ENCODE data around the gene CEMIP. TPM values are rescaled to one million over a fixed set of nuclear protein-coding genes. Genes with fewer than 3 reads are reported as not detected.

CEMIP gene
- total and polyA plus RNA-seq, 2 donors: 0.28 to 2.9 TPM

DNA sequence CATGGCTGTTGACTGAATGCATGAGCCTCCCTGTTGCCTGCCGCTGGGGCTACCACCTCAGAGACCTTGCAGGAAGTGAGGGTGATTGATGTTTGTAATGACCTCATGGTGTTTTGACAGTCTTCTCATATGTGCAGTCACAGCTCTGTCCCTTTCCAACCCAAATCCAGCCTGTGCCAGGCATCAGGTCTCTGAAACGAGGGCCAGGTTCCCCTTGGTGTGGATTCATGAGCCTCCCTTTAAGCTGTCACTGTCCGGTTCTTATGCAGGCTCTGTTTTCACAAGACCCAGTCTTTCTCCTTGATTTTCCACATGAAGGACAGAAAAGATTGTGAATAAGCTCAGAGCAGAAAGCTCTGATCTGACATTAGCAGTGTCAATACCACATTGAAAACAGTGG lies 43.1 kb downstream of the CEMIP start:
- H3K36me3 ChIP-seq (ENCODE audit: control insufficient read depth in 2 of 2, insufficient read depth in 2 of 2, low read length in 1 of 2): no peaks in the 10 kb centered on the region
- no peak overlapping the region for H3K4me3 ChIP-seq (ENCODE audit: low read length in 2 of 2)
- no peaks in the 10 kb centered on the region for H3K27me3 ChIP-seq (ENCODE audit: control insufficient read depth in 2 of 2, insufficient read depth in 1 of 2, low read length in 1 of 2)
- no peaks in the 10 kb centered on the region for H3K9me3 ChIP-seq (ENCODE audit: control insufficient read depth in 2 of 2, insufficient read depth in 1 of 2, low read length in 1 of 2)
- H3K4me1 ChIP-seq (ENCODE audit: control insufficient read depth in 2 of 2, insufficient read depth in 2 of 2, low read length in 2 of 2): peaks cover 3 to 13% of the 10 kb centered on the region in 2 donors
- no peak overlapping the region for H3K27ac ChIP-seq (ENCODE audit: low read depth in 1 of 2, low read length in 1 of 2)
- DNase-seq (ENCODE audit: low read depth in 6 of 9, low spot score in 9 of 9): peak in 1 of 9 donors; percentile 15
- 83% methylated on average over 3 of the region's 3 CpGs for WGBS

DNA sequence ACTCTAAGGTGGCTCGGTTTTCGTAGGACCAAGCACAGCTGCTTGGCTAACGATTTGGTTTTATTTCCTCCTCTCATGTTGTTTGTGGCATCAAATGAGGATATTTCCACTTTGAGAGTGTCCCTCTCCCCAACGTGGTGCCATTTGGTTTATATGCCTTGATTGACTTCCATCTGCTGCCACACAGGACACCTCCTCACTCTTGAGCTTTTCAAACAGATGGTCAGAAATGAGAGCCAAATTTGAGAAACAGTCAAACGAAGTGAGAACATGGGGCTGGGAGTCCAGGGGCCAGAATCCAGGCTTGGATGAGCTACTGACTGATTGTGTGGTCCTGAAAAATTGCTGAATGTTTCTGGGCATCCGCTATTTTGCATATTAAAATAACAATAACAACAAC lies 43.5 kb downstream of the CEMIP start:
- Histone ChIP-seq H3K4me1 (ENCODE audit: control insufficient read depth in 2 of 2, insufficient read depth in 2 of 2, low read length in 2 of 2) (peaks cover 3 to 13% of the 10 kb centered on the region in 2 donors), H3K27ac (ENCODE audit: low read depth in 1 of 2, low read length in 1 of 2) (no peak overlapping the region), H3K4me3 (ENCODE audit: low read length in 2 of 2) (no peak overlapping the region), H3K36me3 (ENCODE audit: control insufficient read depth in 2 of 2, insufficient read depth in 2 of 2, low read length in 1 of 2) (no peaks in the 10 kb centered on the region), H3K9me3 (ENCODE audit: control insufficient read depth in 2 of 2, insufficient read depth in 1 of 2, low read length in 1 of 2) (no peaks in the 10 kb centered on the region), H3K27me3 (ENCODE audit: control insufficient read depth in 2 of 2, insufficient read depth in 1 of 2, low read length in 1 of 2) (no peaks in the 10 kb centered on the region)
- 93% methylated on average over 6 of the region's 6 CpGs for WGBS
- no peak for DNase-seq (ENCODE audit: low read depth in 6 of 9, low spot score in 9 of 9)

DNA sequence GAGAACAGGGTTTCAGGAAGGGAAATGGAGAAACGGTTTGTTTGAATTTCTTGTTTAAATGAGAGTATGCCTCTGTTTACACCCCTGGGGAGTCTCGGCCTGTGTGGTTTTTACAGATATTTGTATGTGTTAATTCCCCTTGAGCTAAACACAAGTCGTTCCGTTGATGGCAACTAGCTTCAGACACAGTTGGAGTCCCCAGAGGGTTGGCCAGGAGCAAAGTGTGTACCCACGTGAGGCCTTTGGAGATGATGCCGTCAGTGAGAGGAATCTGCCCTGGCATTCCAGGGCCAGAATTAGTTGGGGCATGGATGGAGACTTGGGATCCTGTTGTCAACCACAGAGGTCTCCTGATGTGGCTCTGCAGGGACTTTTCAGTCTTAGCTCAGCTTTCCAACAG lies 44.0 kb downstream of the CEMIP start:
- Histone ChIP-seq H3K27ac (ENCODE audit: low read depth in 1 of 2, low read length in 1 of 2) (no peak overlapping the region), H3K9me3 (ENCODE audit: control insufficient read depth in 2 of 2, insufficient read depth in 1 of 2, low read length in 1 of 2) (no peaks in the 10 kb centered on the region), H3K36me3 (ENCODE audit: control insufficient read depth in 2 of 2, insufficient read depth in 2 of 2, low read length in 1 of 2) (no peaks in the 10 kb centered on the region), H3K4me1 (ENCODE audit: control insufficient read depth in 2 of 2, insufficient read depth in 2 of 2, low read length in 2 of 2) (peaks cover 3 to 13% of the 10 kb centered on the region in 2 donors), H3K27me3 (ENCODE audit: control insufficient read depth in 2 of 2, insufficient read depth in 1 of 2, low read length in 1 of 2) (no peaks in the 10 kb centered on the region), H3K4me3 (ENCODE audit: low read length in 2 of 2) (no peak overlapping the region)
- DNase-seq (ENCODE audit: low read depth in 6 of 9, low spot score in 9 of 9): no peak
- WGBS: 79% methylated on average over 6 of the region's 6 CpGs

DNA sequence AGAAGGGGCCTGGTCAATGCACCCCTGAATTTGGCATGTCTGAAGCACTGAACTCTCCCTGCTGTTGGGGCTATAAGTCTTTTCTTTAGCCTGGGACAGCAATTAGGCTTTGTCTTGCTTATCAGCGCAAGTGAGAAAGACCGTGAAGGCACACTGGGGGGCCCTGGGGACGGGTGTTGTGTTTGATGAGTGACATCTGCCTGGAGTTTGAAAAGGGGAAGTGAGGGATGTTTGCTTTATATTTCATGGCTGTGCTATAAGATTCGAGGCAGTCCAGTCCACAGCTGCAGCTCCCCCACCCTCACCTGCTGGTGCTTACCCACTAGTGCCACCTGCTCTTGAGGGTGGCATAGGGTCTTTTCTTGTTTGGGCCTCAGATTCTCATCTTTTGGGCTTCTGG lies 44.8 kb downstream of the CEMIP start:
- no peak overlapping the region for H3K27ac ChIP-seq (ENCODE audit: low read depth in 1 of 2, low read length in 1 of 2)
- no peaks in the 10 kb centered on the region for H3K27me3 ChIP-seq (ENCODE audit: control insufficient read depth in 2 of 2, insufficient read depth in 1 of 2, low read length in 1 of 2)
- no peaks in the 10 kb centered on the region for H3K9me3 ChIP-seq (ENCODE audit: control insufficient read depth in 2 of 2, insufficient read depth in 1 of 2, low read length in 1 of 2)
- no peak overlapping the region for H3K4me3 ChIP-seq (ENCODE audit: low read length in 2 of 2)
- H3K36me3 ChIP-seq (ENCODE audit: control insufficient read depth in 2 of 2, insufficient read depth in 2 of 2, low read length in 1 of 2): no peaks in the 10 kb centered on the region
- peaks cover 3 to 13% of the 10 kb centered on the region in 2 donors for H3K4me1 ChIP-seq (ENCODE audit: control insufficient read depth in 2 of 2, insufficient read depth in 2 of 2, low read length in 2 of 2)
- DNase-seq (ENCODE audit: low read depth in 6 of 9, low spot score in 9 of 9): peak in 6 of 9 donors; percentile 8 to 57 (median 20)
- WGBS: 22% methylated on average over 4 of the region's 4 CpGs

- no peaks in the 10 kb centered on the region for H3K36me3 ChIP-seq (ENCODE audit: control insufficient read depth in 2 of 2, insufficient read depth in 2 of 2, low read length in 1 of 2)
- H3K27ac ChIP-seq (ENCODE audit: low read depth in 1 of 2, low read length in 1 of 2): no peak overlapping the region
- no peaks in the 10 kb centered on the region for H3K9me3 ChIP-seq (ENCODE audit: control insufficient read depth in 2 of 2, insufficient read depth in 1 of 2, low read length in 1 of 2)
- no peak for DNase-seq (ENCODE audit: low read depth in 6 of 9, low spot score in 9 of 9)
- peaks cover 3 to 13% of the 10 kb centered on the region in 2 donors for H3K4me1 ChIP-seq (ENCODE audit: control insufficient read depth in 2 of 2, insufficient read depth in 2 of 2, low read length in 2 of 2)
- H3K4me3 ChIP-seq (ENCODE audit: low read length in 2 of 2): no peak overlapping the region
- H3K27me3 ChIP-seq (ENCODE audit: control insufficient read depth in 2 of 2, insufficient read depth in 1 of 2, low read length in 1 of 2): no peaks in the 10 kb centered on the region
- WGBS: 96% methylated on average over 6 of the region's 6 CpGs
Observed at GRCh38 chr15:80825361-80826030, 46.3 kb downstream of the CEMIP start.

- H3K36me3 ChIP-seq (ENCODE audit: control insufficient read depth in 2 of 2, insufficient read depth in 2 of 2, low read length in 1 of 2): no peaks in the 10 kb centered on the region
- no peak overlapping the region for H3K27ac ChIP-seq (ENCODE audit: low read depth in 1 of 2, low read length in 1 of 2)
- peaks cover 3 to 11% of the 10 kb centered on the region in 2 donors for H3K4me1 ChIP-seq (ENCODE audit: control insufficient read depth in 2 of 2, insufficient read depth in 2 of 2, low read length in 2 of 2)
- H3K27me3 ChIP-seq (ENCODE audit: control insufficient read depth in 2 of 2, insufficient read depth in 1 of 2, low read length in 1 of 2): no peaks in the 10 kb centered on the region
- no peak for DNase-seq (ENCODE audit: low read depth in 6 of 9, low spot score in 9 of 9)
- H3K4me3 ChIP-seq (ENCODE audit: low read length in 2 of 2): no peak overlapping the region
- H3K9me3 ChIP-seq (ENCODE audit: control insufficient read depth in 2 of 2, insufficient read depth in 1 of 2, low read length in 1 of 2): peaks cover 0 to 1% of the 10 kb centered on the region in 2 donors
Observed at GRCh38 chr15:80828796-80829195, 49.6 kb downstream of the CEMIP start.

- Histone ChIP-seq H3K4me3 (ENCODE audit: low read length in 2 of 2) (no peak overlapping the region), H3K4me1 (ENCODE audit: control insufficient read depth in 2 of 2, insufficient read depth in 2 of 2, low read length in 2 of 2) (no peaks in the 10 kb centered on the region), H3K9me3 (ENCODE audit: control insufficient read depth in 2 of 2, insufficient read depth in 1 of 2, low read length in 1 of 2) (peaks cover 0 to 1% of the 10 kb centered on the region in 2 donors), H3K27me3 (ENCODE audit: control insufficient read depth in 2 of 2, insufficient read depth in 1 of 2, low read length in 1 of 2) (no peaks in the 10 kb centered on the region), H3K27ac (ENCODE audit: low read depth in 1 of 2, low read length in 1 of 2) (no peak overlapping the region), H3K36me3 (ENCODE audit: control insufficient read depth in 2 of 2, insufficient read depth in 2 of 2, low read length in 1 of 2) (no peaks in the 10 kb centered on the region)
- no peak for DNase-seq (ENCODE audit: low read depth in 6 of 9, low spot score in 9 of 9)
- WGBS: 97% methylated on average over 1 of the region's 1 CpG
Observed at GRCh38 chr15:80830677-80831076, 51.5 kb downstream of the CEMIP start.

GRCh38 chr15:80831192-80831591 lies 52.0 kb downstream of the CEMIP start:
- H3K4me3 ChIP-seq (ENCODE audit: low read length in 2 of 2): no peak overlapping the region
- peaks cover 0 to 1% of the 10 kb centered on the region in 2 donors for H3K9me3 ChIP-seq (ENCODE audit: control insufficient read depth in 2 of 2, insufficient read depth in 1 of 2, low read length in 1 of 2)
- H3K27ac ChIP-seq (ENCODE audit: low read depth in 1 of 2, low read length in 1 of 2): no peak overlapping the region
- no peak for DNase-seq (ENCODE audit: low read depth in 6 of 9, low spot score in 9 of 9)
- no peaks in the 10 kb centered on the region for H3K36me3 ChIP-seq (ENCODE audit: control insufficient read depth in 2 of 2, insufficient read depth in 2 of 2, low read length in 1 of 2)
- no peaks in the 10 kb centered on the region for H3K4me1 ChIP-seq (ENCODE audit: control insufficient read depth in 2 of 2, insufficient read depth in 2 of 2, low read length in 2 of 2)
- H3K27me3 ChIP-seq (ENCODE audit: control insufficient read depth in 2 of 2, insufficient read depth in 1 of 2, low read length in 1 of 2): no peaks in the 10 kb centered on the region
- WGBS: 96% methylated on average over 7 of the region's 7 CpGs

GRCh38 chr15:80831606-80832224 lies 52.5 kb downstream of the CEMIP start:
- WGBS: 96% methylated on average over 7 of the region's 7 CpGs
- Histone ChIP-seq H3K9me3 (ENCODE audit: control insufficient read depth in 2 of 2, insufficient read depth in 1 of 2, low read length in 1 of 2) (peaks cover 0 to 1% of the 10 kb centered on the region in 2 donors), H3K36me3 (ENCODE audit: control insufficient read depth in 2 of 2, insufficient read depth in 2 of 2, low read length in 1 of 2) (no peaks in the 10 kb centered on the region), H3K4me3 (ENCODE audit: low read length in 2 of 2) (no peak overlapping the region), H3K27me3 (ENCODE audit: control insufficient read depth in 2 of 2, insufficient read depth in 1 of 2, low read length in 1 of 2) (no peaks in the 10 kb centered on the region), H3K4me1 (ENCODE audit: control insufficient read depth in 2 of 2, insufficient read depth in 2 of 2, low read length in 2 of 2) (no peaks in the 10 kb centered on the region), H3K27ac (ENCODE audit: low read depth in 1 of 2, low read length in 1 of 2) (no peak overlapping the region)
- no peak for DNase-seq (ENCODE audit: low read depth in 6 of 9, low spot score in 9 of 9)

Data from thymus (tissue), 11 donors.